Mesendoderm (in vitro differentiated cells): ENCODE measurements around the gene DFFA.
A peak's percentile ranks its signal among the peaks of the same experiment; 100 is the strongest.
"Not testable (repeated sequence)": the region's sequence is repeated elsewhere in the genome, so short reads cannot be mapped to it uniquely, and the experiment has no call there.

Experiments used
- DNase-seq: peaks from one replicate; pipeline ENCODE4 v3.0.0; 2013
- H2AK5ac ChIP-seq: 2 replicates; pipeline ENCODE4 v1.6.1; 2013; ENCODE audit warnings: low read length, inconsistent platforms
- H2BK120ac ChIP-seq: 2 replicates; pipeline ENCODE4 v1.6.1; 2013; ENCODE audit warnings: low read depth, mild to moderate bottlenecking, low read length, moderate library complexity, mixed read lengths
- H2BK15ac ChIP-seq: replicated peaks from 2 replicates; pipeline ENCODE4 v1.6.1; 2013; ENCODE audit warnings: low read depth, mild to moderate bottlenecking, moderate library complexity
- H2BK5ac ChIP-seq: 2 replicates; pipeline ENCODE4 v1.6.1; 2013; ENCODE audit warnings: low read length, inconsistent platforms
- H3K18ac ChIP-seq: 2 replicates; pipeline ENCODE4 v1.6.1; 2013; ENCODE audit warnings: mild to moderate bottlenecking, low read length, mixed read lengths
- H3K23ac ChIP-seq: one replicate; pipeline ENCODE4 v1.6.1; 2013; ENCODE audit warnings: low read length
- H3K27ac ChIP-seq: 2 replicates; pipeline ENCODE4 v1.5.1; 2013; ENCODE audit warnings: low read depth, mild to moderate bottlenecking, inconsistent platforms, low read length, moderate library complexity
- H3K27me3 ChIP-seq: 2 replicates; pipeline ENCODE4 v1.6.1; 2013; ENCODE audit warnings: low read length, control low read depth, mild to moderate bottlenecking, inconsistent platforms; ENCODE audit not compliant: insufficient read depth, poor library complexity
- H3K36me3 ChIP-seq: 2 replicates; pipeline ENCODE4 v1.6.1; 2013; ENCODE audit warnings: low read length, inconsistent platforms; ENCODE audit not compliant: control insufficient read depth, insufficient read depth
- H3K4ac ChIP-seq: one replicate; pipeline ENCODE4 v1.6.1; 2013; ENCODE audit warnings: low read depth, mild to moderate bottlenecking, low read length, moderate library complexity
- H3K4me1 ChIP-seq: 2 replicates; pipeline ENCODE4 v1.6.1; 2013; ENCODE audit warnings: low read depth, low read length, inconsistent platforms; ENCODE audit not compliant: control insufficient read depth
- H3K4me2 ChIP-seq: 2 replicates; pipeline ENCODE4 v1.6.1; 2013; ENCODE audit warnings: low read length
- H3K4me3 ChIP-seq: 2 replicates; pipeline ENCODE4 v1.5.1; 2013; ENCODE audit warnings: mild to moderate bottlenecking, low read length
- H3K56ac ChIP-seq: one replicate; pipeline ENCODE4 v1.6.1; 2013; ENCODE audit warnings: low read length
- H3K79me1 ChIP-seq: 2 replicates; pipeline ENCODE4 v1.6.1; 2013; ENCODE audit warnings: low read length, inconsistent platforms
- H3K79me2 ChIP-seq: 2 replicates; pipeline ENCODE4 v1.6.1; 2013; ENCODE audit warnings: mild to moderate bottlenecking, low read length; ENCODE audit not compliant: control insufficient read depth, insufficient read depth
- H3K9ac ChIP-seq: 2 replicates; pipeline ENCODE4 v1.6.1; 2013; ENCODE audit warnings: low read length, inconsistent platforms
- H4K5ac ChIP-seq: one replicate; pipeline ENCODE4 v1.6.1; 2013; ENCODE audit warnings: low read length
- H4K8ac ChIP-seq: one replicate; pipeline ENCODE4 v1.6.1; 2013; ENCODE audit warnings: low read depth, mild to moderate bottlenecking, control low read depth, low read length, moderate library complexity
- WGBS: extraction: QIAGEN DNeasy Blood & Tissue Kit; methylation state at CpG from one replicate; pipeline ENCODE4 v1.1.7; 2013; ENCODE audit warnings: low lambda C conversion rate, missing lambda C conversion rate; ENCODE audit not compliant: insufficient coverage; ENCODE audit errors: extremely low coverage; 5-methylcytosine and 5-hydroxymethylcytosine counted together

The DFFA gene

GRCh38 chr1:10430216-10431069 lies 41.9 kb downstream of the DFFA start, which contains the start of gene CENPS:
Gene CENPS (plus strand): TSS chr1:10430433. CDS start chr1:10430518, 85 bp downstream.
- Histone ChIP-seq H3K4me2 (peak within 1 kb of the TSS; percentile 76), H3K79me2 (no peaks in the 10 kb centered on the region), H2BK5ac (peak within 1 kb of the TSS; percentile 38), H2AK5ac (peak within 1 kb of the TSS; percentile 6), H3K36me3 (peaks cover 1% of the 10 kb centered on the region), H2BK15ac (no peak within 1 kb of the TSS), H3K56ac (peak within 1 kb of the TSS; percentile 97), H3K9ac (peak within 1 kb of the TSS; percentile 76), H3K27ac (peak within 1 kb of the TSS; percentile 62), H3K18ac (peak within 1 kb of the TSS; percentile 57), H3K79me1 (no peaks in the 10 kb centered on the region), H3K4ac (no peak within 1 kb of the TSS), H3K27me3 (no peaks in the 10 kb centered on the region), H4K8ac (no peak within 1 kb of the TSS), H3K23ac (peak within 1 kb of the TSS; percentile 10), H3K4me3 (peak within 1 kb of the TSS; percentile 81), H3K4me1 (peaks cover 2% of the 10 kb centered on the region), H4K5ac (no peak within 1 kb of the TSS), H2BK120ac (no peak within 1 kb of the TSS)
- WGBS = no CpG with 5 or more reads among the region's 95 CpGs
- DNase-seq = peak; percentile 96

GRCh38 chr1:10429868-10430215 lies 42.5 kb downstream of the DFFA start:
- no peak for DNase-seq
- H3K4me3 ChIP-seq = no peak overlapping the region
- H3K4ac ChIP-seq = no peak overlapping the region

GRCh38 chr1:10428984-10429383 lies 43.3 kb downstream of the DFFA start:
- no peak overlapping the region for H3K9ac ChIP-seq
- no peak overlapping the region for H2BK15ac ChIP-seq
- no peak overlapping the region for H4K5ac ChIP-seq
- H2BK120ac ChIP-seq = no peak overlapping the region
- no peak overlapping the region for H3K4me2 ChIP-seq
- no peak overlapping the region for H2BK5ac ChIP-seq
- no peaks in the 10 kb centered on the region for H3K79me1 ChIP-seq
- no peak overlapping the region for H3K18ac ChIP-seq
- no peak overlapping the region for H3K4ac ChIP-seq
- no peaks in the 10 kb centered on the region for H3K27me3 ChIP-seq
- no peak overlapping the region for H3K27ac ChIP-seq
- DNase-seq = no peak
- no peak overlapping the region for H3K23ac ChIP-seq
- H3K4me3 ChIP-seq = no peak overlapping the region
- WGBS = no CpG with 5 or more reads among the region's 5 CpGs
- no peak overlapping the region for H4K8ac ChIP-seq
- peaks cover 2% of the 10 kb centered on the region for H3K4me1 ChIP-seq
- no peak overlapping the region for H2AK5ac ChIP-seq
- peak overlapping the region; percentile 11 for H3K56ac ChIP-seq
- no peaks in the 10 kb centered on the region for H3K79me2 ChIP-seq
- H3K36me3 ChIP-seq = no peaks in the 10 kb centered on the region

More at GRCh38 chr1:10429868-10430215, 42.5 kb downstream of the DFFA start:
- no peak overlapping the region for H3K27ac ChIP-seq
- peak overlapping the region; percentile 74 for H3K9ac ChIP-seq
- no peak overlapping the region for H2BK15ac ChIP-seq
- H4K5ac ChIP-seq = no peak overlapping the region
- no peak overlapping the region for H2BK120ac ChIP-seq
- no peaks in the 10 kb centered on the region for H3K36me3 ChIP-seq
- H2AK5ac ChIP-seq = peak overlapping the region; percentile 6
- no peak overlapping the region for H3K18ac ChIP-seq
- no peak overlapping the region for H2BK5ac ChIP-seq
- H3K27me3 ChIP-seq = no peaks in the 10 kb centered on the region
- WGBS = no CpG with 5 or more reads among the region's 16 CpGs
- H3K4me1 ChIP-seq = peaks cover 2% of the 10 kb centered on the region
- no peaks in the 10 kb centered on the region for H3K79me2 ChIP-seq
- peak overlapping the region; percentile 53 for H3K4me2 ChIP-seq
- no peaks in the 10 kb centered on the region for H3K79me1 ChIP-seq
- peak overlapping the region; percentile 92 for H3K56ac ChIP-seq
- H4K8ac ChIP-seq = no peak overlapping the region
- H3K23ac ChIP-seq = peak overlapping the region; percentile 10

- DNase-seq, H3K27ac ChIP-seq, H4K5ac ChIP-seq, H2BK15ac ChIP-seq, H3K36me3 ChIP-seq, H3K4me2 ChIP-seq, H2BK120ac ChIP-seq, H3K9ac ChIP-seq, H3K18ac ChIP-seq, H3K23ac ChIP-seq, H3K4ac ChIP-seq, H3K4me3 ChIP-seq, H3K56ac ChIP-seq, H3K4me1 ChIP-seq, H3K79me1 ChIP-seq, H2AK5ac ChIP-seq, H3K27me3 ChIP-seq, H4K8ac ChIP-seq, H3K79me2 ChIP-seq, H2BK5ac ChIP-seq: not testable (repeated sequence)
- WGBS = no CpG with 5 or more reads among the region's 21 CpGs
These were observed 45.8 kb downstream of the DFFA start for GRCh38 chr1:10426535-10426848.

- not testable (repeated sequence) for H3K4me2 ChIP-seq, H3K36me3 ChIP-seq, H3K4me3 ChIP-seq, H3K79me2 ChIP-seq, H4K5ac ChIP-seq, H3K9ac ChIP-seq, H3K27ac ChIP-seq, H3K4me1 ChIP-seq, H3K4ac ChIP-seq, H4K8ac ChIP-seq, H3K23ac ChIP-seq, H3K18ac ChIP-seq, H3K56ac ChIP-seq, H2AK5ac ChIP-seq, H2BK120ac ChIP-seq, H2BK5ac ChIP-seq, H2BK15ac ChIP-seq, H3K79me1 ChIP-seq, H3K27me3 ChIP-seq, DNase-seq
- no CpG with 5 or more reads among the region's 21 CpGs for WGBS
These were observed 46.3 kb downstream of the DFFA start for GRCh38 chr1:10425826-10426534.
